H9 (cell line): Measurements from ENCODE around the gene SOX8. TPM values are rescaled to one million over a fixed set of nuclear protein-coding genes. Genes with fewer than 3 reads are reported as not detected.
A peak's percentile ranks its signal among the peaks of the same experiment; 100 is the strongest.

ENCODE experiments used
- DNase-seq: peaks from one replicate; pipeline ENCODE4 v3.0.0-alpha.2; 2017
- H2AFZ ChIP-seq: one replicate; pipeline ENCODE4 v1.6.1; 2013; ENCODE audit warnings: mild to moderate bottlenecking, low read length, control low read depth, moderate library complexity
- H2AK5ac ChIP-seq: 2 replicates; pipeline ENCODE4 v1.6.1; 2013; ENCODE audit warnings: low read length, control low read depth, mixed read lengths; ENCODE audit not compliant: insufficient read length
- H2BK120ac ChIP-seq: one replicate; pipeline ENCODE4 v1.6.1; 2013; ENCODE audit warnings: low read depth, mild to moderate bottlenecking, low read length, control low read depth, inconsistent platforms; ENCODE audit not compliant: poor library complexity, severe bottlenecking
- H2BK12ac ChIP-seq: 2 replicates; pipeline ENCODE4 v1.6.1; 2013; ENCODE audit warnings: low read length, control low read depth, mixed read lengths, low read depth; ENCODE audit not compliant: insufficient read length
- H2BK15ac ChIP-seq: 2 replicates; pipeline ENCODE4 v1.6.1; 2013; ENCODE audit warnings: low read depth, low read length, control low read depth
- H2BK20ac ChIP-seq: one replicate; pipeline ENCODE4 v1.6.1; 2013; ENCODE audit warnings: low read depth, mild to moderate bottlenecking, low read length, control low read depth, inconsistent platforms; ENCODE audit not compliant: poor library complexity, severe bottlenecking
- H2BK5ac ChIP-seq: 2 replicates; pipeline ENCODE4 v1.6.1; 2013; ENCODE audit warnings: low read length, control low read depth, mixed read lengths; ENCODE audit not compliant: insufficient read length
- H3K14ac ChIP-seq: 2 replicates; pipeline ENCODE4 v1.6.1; 2013; ENCODE audit warnings: low read length, control low read depth; ENCODE audit not compliant: insufficient read depth
- H3K18ac ChIP-seq: 2 replicates; pipeline ENCODE4 v1.6.1; 2013; ENCODE audit warnings: low read depth, mild to moderate bottlenecking, mixed read lengths, low read length, control low read depth; ENCODE audit not compliant: insufficient read length
- H3K23ac ChIP-seq: 2 replicates; pipeline ENCODE4 v1.6.1; 2013; ENCODE audit warnings: low read length, control low read depth, mixed read lengths, low read depth; ENCODE audit not compliant: insufficient read length
- H3K23me2 ChIP-seq: 2 replicates; pipeline ENCODE4 v1.6.1; 2013; ENCODE audit warnings: low read depth, mild to moderate bottlenecking, mixed read lengths, low read length, control low read depth; ENCODE audit not compliant: insufficient read length, poor library complexity, severe bottlenecking
- H3K27ac ChIP-seq: 2 replicates; pipeline ENCODE4 v1.5.1; 2013; ENCODE audit warnings: low read length, control low read depth, mixed read lengths, low read depth; ENCODE audit not compliant: insufficient read length
- H3K27me3 ChIP-seq: 2 replicates; pipeline ENCODE4 v1.6.1; 2013; ENCODE audit warnings: low read length, control low read depth, inconsistent platforms; ENCODE audit not compliant: insufficient read depth
- H3K4ac ChIP-seq: 2 replicates; pipeline ENCODE4 v1.6.1; 2013; ENCODE audit warnings: low read depth, mild to moderate bottlenecking, control low read depth, inconsistent platforms, low read length, moderate library complexity
- H3K4me1 ChIP-seq: 2 replicates; pipeline ENCODE4 v1.6.1; 2013; ENCODE audit warnings: low read length, control low read depth, inconsistent platforms; ENCODE audit not compliant: insufficient read depth
- H3K4me2 ChIP-seq: 2 replicates; pipeline ENCODE4 v1.6.1; 2013; ENCODE audit warnings: low read length, control low read depth, mixed read lengths; ENCODE audit not compliant: insufficient read length, insufficient read depth
- H3K56ac ChIP-seq: 2 replicates; pipeline ENCODE4 v1.6.1; 2013; ENCODE audit warnings: low read depth, mild to moderate bottlenecking, mixed read lengths, low read length, control low read depth; ENCODE audit not compliant: insufficient read length
- H3K79me1 ChIP-seq: 2 replicates; pipeline ENCODE4 v1.6.1; 2013; ENCODE audit warnings: low read depth, mild to moderate bottlenecking, moderate library complexity, low read length, control low read depth, inconsistent platforms; ENCODE audit not compliant: insufficient read depth, poor library complexity, severe bottlenecking
- H3K79me2 ChIP-seq: 2 replicates; pipeline ENCODE4 v1.6.1; 2013; ENCODE audit warnings: low read length, control low read depth, inconsistent platforms; ENCODE audit not compliant: insufficient read depth
- H3K9ac ChIP-seq: 2 replicates; pipeline ENCODE4 v1.6.1; 2013; ENCODE audit warnings: low read length, control low read depth, mixed read lengths; ENCODE audit not compliant: insufficient read length; ENCODE audit errors: extremely low read depth
- H3K9me3 ChIP-seq: one replicate; pipeline ENCODE4 v1.6.1; 2013; ENCODE audit warnings: low read depth, low read length, inconsistent platforms; ENCODE audit not compliant: control insufficient read depth
- H3T11ph ChIP-seq: one replicate; pipeline ENCODE4 v1.6.1; 2013; ENCODE audit warnings: mild to moderate bottlenecking, low read length, control low read depth, inconsistent platforms
- H4K20me1 ChIP-seq: one replicate; pipeline ENCODE4 v1.6.1; 2013; ENCODE audit not compliant: control insufficient read depth, insufficient read length, insufficient read depth
- H4K5ac ChIP-seq: 2 replicates; pipeline ENCODE4 v1.6.1; 2013; ENCODE audit warnings: low read depth, mild to moderate bottlenecking, mixed read lengths, low read length, control low read depth; ENCODE audit not compliant: insufficient read length
- H4K8ac ChIP-seq: replicated peaks from 2 replicates; pipeline ENCODE4 v1.6.1; 2013; ENCODE audit warnings: low read length, control low read depth, mixed read lengths, low read depth; ENCODE audit not compliant: insufficient read length
- H4K91ac ChIP-seq: 2 replicates; pipeline ENCODE4 v1.6.1; 2013; ENCODE audit warnings: low read depth, mild to moderate bottlenecking, moderate library complexity, mixed read lengths, low read length, control low read depth; ENCODE audit not compliant: insufficient read length
- H3K27ac Mint-ChIP-seq, 3 experiments: 2 replicates in 2 of 3; 3 replicates in 1 of 3; pipeline ENCODE4 v1.8.0; 2020 to 2021; ENCODE audit warnings: mixed read lengths in 3 of 3, mild to moderate bottlenecking in 1 of 3, moderate library complexity in 1 of 3
- H3K27me3 Mint-ChIP-seq: 2 replicates; pipeline ENCODE4 v1.8.0; 2021; ENCODE audit warnings: low read depth, mild to moderate bottlenecking, moderate library complexity, mixed read lengths
- H3K36me3 Mint-ChIP-seq, 3 experiments: 2 replicates in 2 of 3; 3 replicates in 1 of 3; pipeline ENCODE4 v1.8.0; 2020 to 2021; ENCODE audit warnings: low read depth in 3 of 3, mixed read lengths in 3 of 3; ENCODE audit not compliant: insufficient read depth in 1 of 3
- H3K4me1 Mint-ChIP-seq, 2 experiments: 2 replicates each; pipeline ENCODE4 v1.8.0; 2020; ENCODE audit warnings: mixed read lengths in 2 of 2
- H3K4me3 Mint-ChIP-seq, 2 experiments: 2 replicates in 1 of 2; 3 replicates in 1 of 2; pipeline ENCODE4 v1.8.0; 2020 to 2021; ENCODE audit warnings: mild to moderate bottlenecking in 2 of 2, mixed read lengths in 2 of 2, moderate library complexity in 1 of 2
- H3K9me3 Mint-ChIP-seq, 2 experiments: 2 replicates in 1 of 2; 3 replicates in 1 of 2; pipeline ENCODE4 v1.8.0; 2020; ENCODE audit warnings: mild to moderate bottlenecking in 2 of 2, mixed read lengths in 2 of 2, moderate library complexity in 1 of 2
- CTCF ChIP-seq: fragments of 200-600 bp; sonication (generic); conservative IDR thresholded peaks from 3 replicates; pipeline ENCODE4 v1.8.0; 2021; ENCODE audit warnings: antibody characterized with exemption, mild to moderate bottlenecking
- WGBS: extraction: QIAGEN DNeasy Blood & Tissue Kit; methylation state at CpG from one replicate; pipeline ENCODE4 v1.1.7; 2013; ENCODE audit warnings: missing lambda C conversion rate, low lambda C conversion rate, mixed read lengths; ENCODE audit not compliant: insufficient read length; ENCODE audit errors: extremely low coverage; 5-methylcytosine and 5-hydroxymethylcytosine counted together
- total RNA-seq: library from RNA; stranded (reverse); gene quantifications from 2 replicates; pipeline ENCODE4 v1.2.1, GENCODE V29; 2021

The SOX8 gene
- total RNA-seq, 1 experiment from 2014 or later, result 8.9 TPM

GRCh38 chr16:982145-983043 lies 824 bp downstream of the SOX8 start:
- Histone ChIP-seq H4K20me1 (no peaks in the 10 kb centered on the region), H3K14ac (peak overlapping the region; percentile 18; the same call in 1 of the 2 replicates), H3K9ac (no peak overlapping the region), H3K4me1 (no peaks in the 10 kb centered on the region), H4K5ac (no peak overlapping the region), H4K8ac (no peak overlapping the region), H3T11ph (no peak overlapping the region), H3K79me2 (no peaks in the 10 kb centered on the region), H2BK20ac (no peak overlapping the region), H2BK120ac (no peak overlapping the region), H3K4me2 (peak overlapping the region; percentile 42), H3K18ac (no peak overlapping the region), H2BK5ac (no peak overlapping the region), H4K91ac (no peak overlapping the region), H3K27me3 (peaks cover 14% of the 10 kb centered on the region; the same call in 1 of the 2 replicates), H3K56ac (no peak overlapping the region), H3K9me3 (no peaks in the 10 kb centered on the region), H2AK5ac (no peak overlapping the region), H2AFZ (no peak overlapping the region), H3K23me2 (peaks cover 10% of the 10 kb centered on the region), H2BK12ac (no peak overlapping the region), H3K79me1 (no peaks in the 10 kb centered on the region), H3K27ac (no peak overlapping the region), H2BK15ac (no peak overlapping the region; the same call in 1 of the 2 replicates), H3K4ac (no peak overlapping the region), H3K23ac (no peak overlapping the region)
- no CpG with 5 or more reads among the region's 76 CpGs for WGBS
- TF ChIP-seq CTCF, result no peak
- Mint-ChIP-seq H3K9me3 (no peaks in the 10 kb centered on the region), H3K4me1 (peaks cover 3 to 10% of the 10 kb centered on the region in 2 experiments; a peak in 3 of 4 replicates), H3K27ac (no peak overlapping the region), H3K27me3 (peaks cover 39% of the 10 kb centered on the region), H3K4me3 (peak overlapping the region; percentile 58 to 81), H3K36me3 (peaks cover 0 to 2% (median 0%) of the 10 kb centered on the region in 3 experiments; a peak in 3 of 7 replicates)
- no peak for DNase-seq
